ENCODE results near the gene TMEM233.

DNA sequence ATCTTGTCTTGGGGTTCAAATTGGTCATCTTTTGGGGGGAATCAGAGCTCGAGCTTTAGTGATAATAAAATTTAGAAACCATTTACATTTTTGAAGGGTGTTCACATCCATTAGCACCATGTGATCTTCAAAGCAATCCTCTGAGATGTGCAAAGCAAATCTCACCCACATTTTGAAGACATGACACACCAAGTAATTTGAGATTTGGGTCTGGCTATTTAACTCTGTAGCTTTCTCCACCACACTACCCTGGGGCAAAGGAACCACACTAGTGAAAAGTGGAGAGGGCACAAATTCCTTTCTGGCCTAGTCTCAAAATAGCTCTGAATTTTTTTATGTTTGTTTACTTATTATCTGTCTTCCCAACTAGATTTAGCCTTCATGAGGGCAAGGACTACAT, 46.6 kb upstream of the TMEM233 start:
- TF ChIP-seq CTCF (IDR thresholded peaks at IDR 0.05; ENCODE audit: poor library complexity, severe bottlenecking), result no peak
- no peak for TF ChIP-seq MXI1 (conservative IDR thresholded peaks at IDR 0.05; ENCODE audit: poor library complexity, severe bottlenecking)
- no peak for TF ChIP-seq EZH2 (IDR thresholded peaks at IDR 0.05; ENCODE audit: borderline replicate concordance, insufficient read depth, low read length, poor library complexity, severe bottlenecking)
- TF ChIP-seq EP300 (conservative IDR thresholded peaks at IDR 0.05; ENCODE audit: poor library complexity, severe bottlenecking), result no peak
